Pericardium fibroblast (primary cell): ENCODE measurements around the gene ULK1. TPM values are rescaled to one million over a fixed set of nuclear protein-coding genes. Genes with fewer than 3 reads are reported as not detected.

ENCODE experiments used
- total RNA-seq: library from RNA; depleted of rRNA; stranded (reverse); fragments of >200 nt; gene quantifications from 2 replicates; pipeline ENCODE4 v1.2.3, GENCODE V29; 2015

Gene ULK1
- 14.5 and 18.0 TPM in 2 replicates for total RNA-seq

DNA sequence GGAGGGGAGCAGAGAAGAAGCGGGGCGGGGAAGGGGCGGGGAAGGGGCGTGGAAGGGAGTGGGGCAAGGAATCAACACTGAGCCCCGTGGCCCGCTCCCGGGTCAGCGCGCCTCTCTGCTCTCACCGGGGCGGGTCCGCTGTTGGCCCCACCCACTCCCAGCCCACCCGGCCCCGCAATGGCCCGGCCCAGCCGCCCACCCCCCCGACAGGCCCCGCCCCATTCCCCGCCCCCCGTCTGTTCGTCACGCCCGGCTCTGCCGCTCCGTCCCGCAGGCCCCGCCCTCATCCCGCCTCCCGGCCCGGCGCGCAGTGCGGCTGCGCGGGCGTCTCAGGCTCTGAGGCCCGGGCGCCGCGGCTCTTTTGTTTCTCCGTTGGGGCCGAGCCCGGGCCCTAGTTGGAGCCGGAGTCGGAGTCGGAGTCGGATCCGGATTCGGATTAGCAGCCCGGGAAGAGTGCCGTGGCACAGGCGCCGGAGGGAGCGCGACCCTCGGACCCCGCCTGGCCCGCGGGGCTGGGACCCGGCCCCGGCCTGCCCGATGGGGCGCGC lies at the start of gene ULK1:
TSS of gene ULK1 (plus strand) at position 310 of the 548 bp plus-strand sequence. CDS start 380 bp downstream, outside the sequence.

DNA sequence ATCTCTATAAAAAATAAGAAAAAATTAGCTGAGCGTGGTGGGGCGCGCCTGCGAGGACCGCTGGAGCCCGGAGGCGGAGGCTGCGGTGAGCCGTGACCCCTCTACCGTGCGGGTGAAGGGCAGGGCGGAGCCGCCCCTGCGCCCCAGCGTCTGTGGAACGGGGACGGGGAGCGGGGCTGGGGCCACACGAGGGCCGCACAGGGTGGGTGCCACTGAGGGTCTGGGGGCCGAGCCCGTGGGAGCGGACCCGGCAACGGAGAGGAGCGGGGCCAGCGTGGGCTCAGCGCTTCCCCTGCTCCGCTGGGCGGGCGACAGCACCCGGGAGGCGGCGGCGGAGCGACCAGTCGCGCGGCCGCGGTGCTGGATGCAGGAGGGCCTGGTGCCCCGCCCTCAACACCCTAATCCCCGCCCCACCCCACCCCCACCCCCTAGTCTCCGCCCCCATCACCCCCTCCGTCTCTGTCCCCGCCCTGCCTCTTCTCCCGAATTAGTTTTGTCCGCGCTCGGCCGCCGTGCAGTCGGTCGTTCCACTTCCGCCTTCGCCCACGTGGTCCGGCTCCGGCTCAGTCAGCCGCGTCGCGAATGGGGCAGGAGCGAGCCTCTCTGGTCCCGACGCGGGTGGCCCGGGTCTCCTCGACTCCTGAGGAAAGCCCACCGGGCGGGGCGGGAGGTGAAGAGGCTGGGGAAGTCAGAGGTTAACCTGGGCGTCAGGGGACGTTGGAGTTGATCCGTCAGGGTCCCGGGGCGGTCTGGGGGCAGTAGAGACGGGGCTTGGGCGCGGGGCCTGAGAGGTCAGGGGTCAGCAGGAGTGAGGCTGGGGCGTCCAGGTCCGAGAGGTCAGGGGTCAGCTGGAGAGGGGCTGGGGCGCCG lies 34.5 kb downstream of the ULK1 start, which contains the start of gene PUS1:
TSS of gene PUS1 (plus strand) at position 566 of the 870 bp plus-strand sequence. CDS start 447 bp downstream, outside the sequence.

DNA sequence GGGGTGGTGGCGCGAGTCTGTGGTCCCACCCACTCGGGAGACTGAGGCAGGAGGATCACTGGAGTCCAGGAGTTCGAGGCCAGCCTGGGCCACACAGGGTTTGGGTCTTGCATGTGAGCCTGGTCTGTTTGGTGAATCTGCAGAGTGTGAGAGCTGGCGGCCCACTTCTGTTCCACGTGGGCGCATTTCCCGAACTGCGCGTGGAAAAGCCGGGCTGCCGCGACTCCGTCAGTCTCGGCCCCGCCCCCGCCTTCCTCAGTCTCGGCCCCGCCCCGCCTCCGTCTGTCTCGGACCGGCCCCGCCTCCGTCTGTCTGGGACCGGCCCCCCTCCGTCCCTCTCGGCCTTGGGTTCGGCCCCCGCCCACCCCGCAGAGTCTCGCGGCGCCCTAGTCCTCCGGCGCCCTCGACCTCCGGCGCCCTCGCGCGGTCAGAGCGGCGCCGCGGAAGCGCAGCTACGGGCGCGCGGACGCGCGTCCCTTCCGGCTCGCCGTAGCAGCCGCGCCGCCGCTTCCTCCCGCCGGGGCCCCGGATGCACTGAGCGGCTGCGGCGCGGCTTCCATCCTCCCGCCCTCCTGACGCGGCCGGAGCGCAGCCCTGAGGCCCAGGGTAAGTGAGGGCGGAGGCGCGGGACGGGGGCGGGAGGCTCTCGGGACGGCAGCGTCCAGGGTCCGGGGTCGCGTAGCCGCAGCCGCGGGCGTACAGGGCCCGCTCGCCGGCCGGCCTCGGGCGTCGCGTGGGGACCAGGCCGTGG lies 55.2 kb downstream of the ULK1 start, which contains the start of gene EP400:
TSS of gene EP400 (plus strand) at position 512 of the 751 bp plus-strand sequence. CDS start 10,678 bp downstream, outside the sequence.

Other genes with a start within 250 kb of the ULK1 start
- 13.0 and 19.2 TPM in 2 replicates for gene SFSWAP, start 183.5 kb upstream of the ULK1 start, total RNA-seq
- 18.5 and 21.6 TPM in 2 replicates for gene MMP17, start 66.2 kb upstream of the ULK1 start, total RNA-seq
- gene PUS1, start 34.7 kb downstream of the ULK1 start, total RNA-seq = 11.3 and 13.5 TPM in 2 replicates
- 7.2 and 10.3 TPM in 2 replicates for gene EP400, start 55.3 kb downstream of the ULK1 start, total RNA-seq
- 7.4 and 11.5 TPM in 2 replicates for gene DDX51, start 249.7 kb downstream of the ULK1 start, total RNA-seq
- 9.0 and 12.1 TPM in 2 replicates for gene NOC4L, start 249.8 kb downstream of the ULK1 start, total RNA-seq